Activated naive CD8-positive, alpha-beta T cell treated with anti-CD3 and anti-CD28 coated beads, Interleukin-2, amount 10 ng/mL, durations not matched to agents 7 days and 5 days (primary cell): ENCODE measurements around the gene SH3BP5L. TPM values are rescaled to one million over a fixed set of nuclear protein-coding genes. Genes with fewer than 3 reads are reported as not detected.

Experiments used
- ATAC-seq: fragments of 150-1000 bp; cut with Tn5 transposase; one replicate; pipeline ENCODE4 v1.10.0; 2021; ENCODE audit warnings: low read depth, moderate library complexity
- POLR2A ChIA-PET: fragments of 350-600 bp; sonication (Branson Sonifier 250); formaldehyde crosslinking; loops from one replicate; lab custom pipeline; 2021; ENCODE audit warnings: antibody characterized with exemption; lab: Charles Lee
- DNase-seq: peaks from one replicate; pipeline ENCODE4 v3.0.0; 2021
- H3K27ac Mint-ChIP-seq: one replicate; pipeline ENCODE4 v1.8.0; 2022; ENCODE audit warnings: mild to moderate bottlenecking, mixed read lengths
- H3K27me3 Mint-ChIP-seq: one replicate; pipeline ENCODE4 v1.8.0; 2022; ENCODE audit warnings: mild to moderate bottlenecking, moderate library complexity, mixed read lengths
- H3K36me3 Mint-ChIP-seq: one replicate; pipeline ENCODE4 v1.8.0; 2021; ENCODE audit warnings: mild to moderate bottlenecking, mixed read lengths
- H3K4me1 Mint-ChIP-seq: one replicate; pipeline ENCODE4 v1.8.0; 2021; ENCODE audit warnings: mixed read lengths
- H3K4me3 Mint-ChIP-seq: one replicate; pipeline ENCODE4 v1.8.0; 2022; ENCODE audit warnings: mild to moderate bottlenecking, moderate library complexity, mixed read lengths
- H3K9me3 Mint-ChIP-seq: one replicate; pipeline ENCODE4 v1.8.0; 2021; ENCODE audit warnings: mixed read lengths
- total RNA-seq, 2 experiments: library from RNA; stranded (reverse); gene quantifications; one replicate each; pipeline ENCODE4 v1.2.3, GENCODE V29; 2021

The SH3BP5L gene
- total RNA-seq = 10 to 100 TPM; 32.8 to 34.7 TPM

- Mint-ChIP-seq H3K4me1 (peaks cover 32% of the 10 kb centered on the region), H3K27ac (peak within 1 kb of the TSS; percentile 98)
- peak; percentile 90 for ATAC-seq
These were observed at the start of gene SH3BP5L for GRCh38 chr1:248825909-248826760. Gene SH3BP5L (minus strand): TSS chr1:248825915. CDS start chr1:248824935, 980 bp downstream.

GRCh38 chr1:248873993-248874533, 48.3 kb upstream of the SH3BP5L start:
- peak overlapping the region; percentile 94 for H3K27ac Mint-ChIP-seq
- peak; percentile 56 for ATAC-seq
- H3K36me3 Mint-ChIP-seq = peaks cover 4% of the 10 kb centered on the region
- peak; percentile 86 for DNase-seq
- H3K4me3 Mint-ChIP-seq = peak overlapping the region; percentile 94
- H3K9me3 Mint-ChIP-seq = no peaks in the 10 kb centered on the region
- H3K4me1 Mint-ChIP-seq = peaks cover 15% of the 10 kb centered on the region
- peaks cover 10% of the 10 kb centered on the region for H3K27me3 Mint-ChIP-seq
- POLR2A ChIA-PET = interaction anchor here (1.1 to 2.8 kb wide), 6 partner anchors 11 to 48 kb away, joined by 4 to 20 read pairs (median 8); partner anchors contain the start of genes SH3BP5L, ZNF672 and ZNF692

More at GRCh38 chr1:248825909-248826760, at the start of gene SH3BP5L:
- peak; percentile 89 for DNase-seq
- POLR2A ChIA-PET = interaction anchor here (1.0 to 3.9 kb wide), 6 partner anchors 12 to 84 kb away, joined by 4 to 74 read pairs (median 6); partner anchors contain the start of genes ZNF672 and ZNF692
- Mint-ChIP-seq H3K9me3 (no peaks in the 10 kb centered on the region), H3K27me3 (no peaks in the 10 kb centered on the region), H3K4me3 (peak within 1 kb of the TSS; percentile 94), H3K36me3 (peaks cover 11% of the 10 kb centered on the region)

- Mint-ChIP-seq H3K4me3 (peak overlapping the region; percentile 94), H3K36me3 (peaks cover 4% of the 10 kb centered on the region), H3K27ac (peak overlapping the region; percentile 94), H3K4me1 (peaks cover 15% of the 10 kb centered on the region), H3K27me3 (peaks cover 12% of the 10 kb centered on the region), H3K9me3 (no peaks in the 10 kb centered on the region)
- DNase-seq (peak; percentile 93), ATAC-seq (peak; percentile 84)
- POLR2A ChIA-PET = interaction anchor here (1.1 to 2.8 kb wide), 7 partner anchors 11 to 48 kb away, joined by 4 to 20 read pairs (median 7); partner anchors contain the start of genes PGBD2, SH3BP5L, ZNF672 and ZNF692
These were observed 47.8 kb upstream of the SH3BP5L start for GRCh38 chr1:248873409-248873992.

- Mint-ChIP-seq H3K4me1 (peaks cover 15% of the 10 kb centered on the region), H3K27ac (peak overlapping the region; percentile 94), H3K4me3 (peak overlapping the region; percentile 94), H3K9me3 (no peaks in the 10 kb centered on the region), H3K27me3 (peaks cover 12% of the 10 kb centered on the region), H3K36me3 (peaks cover 4% of the 10 kb centered on the region)
- POLR2A ChIA-PET = interaction anchor here (1.1 to 2.8 kb wide), 7 partner anchors 10 to 47 kb away, joined by 4 to 20 read pairs (median 7); partner anchors contain the start of genes PGBD2, SH3BP5L, ZNF672 and ZNF692
- DNase-seq = peak; percentile 62
- peak; percentile 37 for ATAC-seq
These were observed 47.2 kb upstream of the SH3BP5L start for GRCh38 chr1:248872752-248873408.

- ATAC-seq (no peak), DNase-seq (no peak)
- Mint-ChIP-seq H3K36me3 (peaks cover 4% of the 10 kb centered on the region), H3K9me3 (no peaks in the 10 kb centered on the region), H3K27me3 (peaks cover 12% of the 10 kb centered on the region), H3K4me3 (peak overlapping the region; percentile 25), H3K27ac (no peak overlapping the region), H3K4me1 (peaks cover 15% of the 10 kb centered on the region)
- POLR2A ChIA-PET = interaction anchor here (1.3 to 2.8 kb wide), 2 partner anchors 14 to 35 kb away, joined by 7 to 17 read pairs; partner anchors contain the start of genes ZNF672 and ZNF692
These were observed 46.2 kb upstream of the SH3BP5L start for GRCh38 chr1:248871837-248872401.

- peaks cover 2% of the 10 kb centered on the region for H3K36me3 Mint-ChIP-seq
- H3K4me1 Mint-ChIP-seq = peaks cover 29% of the 10 kb centered on the region
- ATAC-seq (peak; percentile 72), DNase-seq (peak; percentile 84)
- peaks cover 5% of the 10 kb centered on the region for H3K27me3 Mint-ChIP-seq
- POLR2A ChIA-PET = interaction anchor here (0.8 to 3.9 kb wide), 3 partner anchors 10 to 37 kb away, joined by 4 to 20 read pairs (median 12); partner anchors contain the start of genes SH3BP5L and ZNF672
- no peaks in the 10 kb centered on the region for H3K9me3 Mint-ChIP-seq
- peak overlapping the region; percentile 87 for H3K27ac Mint-ChIP-seq
- peak overlapping the region; percentile 92 for H3K4me3 Mint-ChIP-seq
These were observed 37.5 kb upstream of the SH3BP5L start for GRCh38 chr1:248862998-248863881.

- no peaks in the 10 kb centered on the region for H3K9me3 Mint-ChIP-seq
- peak; percentile 15 for ATAC-seq
- DNase-seq = no peak
- H3K4me1 Mint-ChIP-seq = peaks cover 30% of the 10 kb centered on the region
- peaks cover 2% of the 10 kb centered on the region for H3K36me3 Mint-ChIP-seq
- peak overlapping the region; percentile 87 for H3K27ac Mint-ChIP-seq
- H3K4me3 Mint-ChIP-seq = peak overlapping the region; percentile 92
- peaks cover 5% of the 10 kb centered on the region for H3K27me3 Mint-ChIP-seq
- POLR2A ChIA-PET = interaction anchor here (0.8 to 3.9 kb wide), 3 partner anchors 11 to 37 kb away, joined by 4 to 20 read pairs (median 12); partner anchors contain the start of genes SH3BP5L and ZNF672
These were observed 36.9 kb upstream of the SH3BP5L start for GRCh38 chr1:248862695-248862997.

GRCh38 chr1:248861616-248862015, 35.9 kb upstream of the SH3BP5L start:
- H3K4me3 Mint-ChIP-seq = no peak overlapping the region

GRCh38 chr1:248860007-248860406, 34.3 kb upstream of the SH3BP5L start:
- Mint-ChIP-seq H3K36me3 (peaks cover 11% of the 10 kb centered on the region), H3K9me3 (no peaks in the 10 kb centered on the region), H3K4me3 (peak overlapping the region; percentile 94), H3K4me1 (peaks cover 46% of the 10 kb centered on the region), H3K27ac (peak overlapping the region; percentile 97), H3K27me3 (peaks cover 3% of the 10 kb centered on the region)
- DNase-seq (no peak), ATAC-seq (no peak)
- POLR2A ChIA-PET = interaction anchor here (1.6 to 4.1 kb wide), 6 partner anchors 13 to 35 kb away, joined by 5 to 74 read pairs (median 8); partner anchors contain the start of genes SH3BP5L and ZNF672

More at GRCh38 chr1:248861616-248862015, 35.9 kb upstream of the SH3BP5L start:
- DNase-seq (no peak), ATAC-seq (no peak)
- Mint-ChIP-seq H3K9me3 (no peaks in the 10 kb centered on the region), H3K36me3 (peaks cover 2% of the 10 kb centered on the region), H3K27me3 (peaks cover 5% of the 10 kb centered on the region), H3K4me1 (peaks cover 37% of the 10 kb centered on the region), H3K27ac (no peak overlapping the region)
- POLR2A ChIA-PET = interaction anchor here (1.0 to 3.9 kb wide), 3 partner anchors 12 to 24 kb away, joined by 3 to 20 read pairs (median 12); partner anchors contain the start of gene ZNF672

- DNase-seq = peak; percentile 98
- Mint-ChIP-seq H3K4me3 (peak within 1 kb of the TSS; percentile 94), H3K27me3 (peaks cover 3% of the 10 kb centered on the region), H3K9me3 (no peaks in the 10 kb centered on the region), H3K36me3 (peaks cover 16% of the 10 kb centered on the region), H3K27ac (peak within 1 kb of the TSS; percentile 97), H3K4me1 (peaks cover 45% of the 10 kb centered on the region)
- peak; percentile 84 for ATAC-seq
- POLR2A ChIA-PET = interaction anchor here (0.7 to 4.1 kb wide), 12 partner anchors 14 to 57 kb away, joined by 3 to 74 read pairs (median 6); partner anchors contain the start of genes PGBD2, SH3BP5L and ZNF672
These were observed 33.5 kb upstream of the SH3BP5L start, which contains the start of gene ZNF692 for GRCh38 chr1:248858891-248859889. Gene ZNF692 (minus strand): TSS chr1:248859085. CDS start chr1:248858309, 776 bp downstream.
